Activated T-cell treated with anti-CD3 and anti-CD28 coated beads, Interleukin-2, amount 50 U/mL, for 1 hour (primary cell): ENCODE data around the gene USP3.
"Not testable (repeated sequence)": the region's sequence is repeated elsewhere in the genome, so short reads cannot be mapped to it uniquely, and the experiment has no call there.

Source experiments
- DNase-seq: peaks from one replicate; pipeline ENCODE4 v3.0.0-alpha.2; 2020

Gene USP3

DNA sequence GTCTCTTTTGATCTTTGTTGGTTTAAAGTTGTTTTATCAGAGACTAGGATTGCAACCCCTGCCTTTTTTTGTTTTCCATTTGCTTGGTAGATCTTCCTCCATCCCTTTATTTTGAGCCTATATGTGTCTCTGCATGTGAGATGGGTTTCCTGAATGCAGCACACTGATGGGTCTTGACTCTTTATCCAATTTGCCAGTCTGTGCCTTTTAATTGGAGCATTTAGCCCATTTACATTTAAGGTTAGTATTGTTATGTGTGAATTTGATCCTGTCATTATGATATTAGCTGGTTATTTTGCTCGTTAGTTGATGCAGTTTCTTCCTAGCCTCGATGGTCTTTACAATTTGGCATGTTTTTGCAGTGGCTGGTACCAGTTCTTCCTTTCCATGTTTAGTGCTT is 116.4 kb downstream of the USP3 start:
- DNase-seq: not testable (repeated sequence)

DNA sequence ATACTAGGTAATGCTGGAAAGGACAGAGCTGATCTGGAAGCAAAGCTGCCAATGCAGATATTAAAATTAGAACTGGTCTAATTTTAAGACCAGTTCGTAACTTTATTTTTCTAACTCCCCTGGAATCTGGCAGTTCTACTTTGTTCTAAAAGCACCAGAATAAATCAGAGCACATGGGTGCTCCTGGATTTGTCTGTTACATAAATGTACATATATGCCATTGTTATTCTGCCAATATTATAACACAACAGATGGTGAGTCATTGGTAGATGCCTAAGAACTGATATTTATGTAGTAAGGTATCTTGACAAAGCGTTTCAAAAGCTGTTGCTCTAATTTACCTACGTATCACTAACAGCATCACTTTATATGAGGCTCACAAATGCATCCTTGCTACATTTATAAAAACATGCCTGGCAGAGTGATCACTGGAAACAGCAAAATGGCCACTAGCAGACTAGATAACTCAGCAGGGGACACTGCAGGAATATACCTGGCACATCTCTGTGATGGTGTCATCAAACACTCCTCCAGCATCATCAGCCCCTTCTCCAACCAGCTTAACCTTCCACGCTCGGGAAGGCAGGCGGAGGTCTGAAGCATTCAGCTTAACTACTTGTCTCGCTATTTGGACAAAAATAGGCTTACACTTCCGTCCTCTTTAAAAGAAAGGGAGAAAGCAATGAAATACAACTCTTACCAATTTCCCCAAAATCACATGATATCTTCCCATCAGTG is 119.0 kb downstream of the USP3 start:
- DNase-seq: no peak

DNA sequence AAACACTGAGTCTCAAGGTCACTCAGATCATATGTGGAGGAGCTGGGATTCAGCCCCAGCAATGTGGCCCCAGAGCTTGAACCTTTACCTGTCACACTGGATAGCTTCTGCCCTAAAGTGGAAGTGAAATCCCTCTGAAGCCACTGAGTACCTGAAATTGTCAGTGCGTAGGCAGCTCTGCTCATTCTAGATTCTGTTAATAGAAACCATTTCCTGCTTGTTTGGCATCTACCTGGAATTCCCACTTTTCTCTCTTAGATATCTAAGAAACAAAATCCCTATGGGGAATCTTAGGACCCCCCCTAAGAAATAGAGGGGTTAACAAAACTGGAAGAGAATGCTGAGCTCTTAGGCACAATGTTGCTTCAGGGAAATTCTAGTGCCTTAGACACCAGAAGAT is 122.6 kb downstream of the USP3 start:
- no peak for DNase-seq

DNA sequence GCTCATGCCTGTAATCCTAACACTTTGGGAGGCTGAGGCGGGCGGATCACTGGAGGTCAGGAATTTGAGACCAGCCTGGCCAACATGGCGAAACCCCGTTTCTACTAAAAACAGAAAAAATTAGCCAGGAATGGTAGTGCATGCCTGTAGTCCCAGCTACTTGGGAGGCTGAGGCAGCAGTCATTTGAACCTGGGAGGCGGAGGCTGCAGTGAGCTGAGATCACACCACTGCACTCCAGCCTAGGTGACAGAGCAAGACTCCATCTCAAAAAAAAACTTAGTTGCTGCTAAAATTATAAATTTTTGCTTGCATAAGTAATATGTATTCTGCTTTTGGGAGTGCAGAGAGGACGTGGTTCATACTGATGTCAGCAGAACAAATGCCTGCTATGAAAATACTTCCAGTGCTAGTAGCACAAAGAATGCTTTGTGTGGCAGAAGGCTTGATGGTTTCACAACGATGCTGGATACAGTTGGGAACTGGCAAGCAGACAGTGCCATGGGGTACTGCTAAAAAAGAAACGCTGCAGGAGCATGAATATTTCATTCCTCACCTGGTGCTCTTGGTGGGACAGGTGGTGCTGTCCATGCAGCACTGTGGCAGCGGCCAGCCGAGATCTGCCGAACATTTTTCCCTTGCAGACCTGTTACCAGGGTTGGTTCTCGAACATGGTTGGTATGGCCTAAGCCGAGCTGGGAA is 123.9 kb downstream of the USP3 start:
- DNase-seq: no peak

DNA sequence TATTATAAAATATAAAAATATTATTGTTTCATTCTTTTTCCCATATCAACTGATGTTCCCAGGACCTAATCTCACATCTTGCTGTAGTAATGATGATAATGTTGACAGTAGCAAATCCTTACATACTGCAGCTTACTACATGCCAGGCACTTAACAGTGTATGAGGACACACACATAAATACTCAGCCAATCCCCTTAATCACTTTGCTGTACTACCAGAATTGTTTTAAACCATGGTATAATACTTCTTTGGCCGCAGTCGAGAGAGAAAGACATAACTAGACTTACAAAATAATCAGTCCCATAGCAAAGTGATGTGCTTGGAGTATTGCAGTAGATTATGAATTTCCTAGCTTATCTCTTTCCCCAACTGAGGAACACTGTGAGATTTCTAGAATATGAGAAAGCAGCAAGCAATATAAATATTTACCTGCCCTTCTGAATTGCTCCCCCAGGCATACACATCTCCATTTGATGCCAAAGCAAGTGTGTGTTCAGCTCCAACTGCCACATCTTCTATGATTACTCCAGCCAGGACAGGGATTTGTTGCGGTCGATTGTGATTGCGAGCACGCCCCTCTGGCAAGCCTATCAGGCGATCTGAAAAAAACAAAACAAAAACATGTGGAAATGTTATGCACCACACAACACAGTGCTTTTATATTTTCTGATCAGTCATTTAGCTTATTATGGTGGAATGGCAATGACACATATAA is 125.8 kb downstream of the USP3 start:
- DNase-seq: no peak

DNA sequence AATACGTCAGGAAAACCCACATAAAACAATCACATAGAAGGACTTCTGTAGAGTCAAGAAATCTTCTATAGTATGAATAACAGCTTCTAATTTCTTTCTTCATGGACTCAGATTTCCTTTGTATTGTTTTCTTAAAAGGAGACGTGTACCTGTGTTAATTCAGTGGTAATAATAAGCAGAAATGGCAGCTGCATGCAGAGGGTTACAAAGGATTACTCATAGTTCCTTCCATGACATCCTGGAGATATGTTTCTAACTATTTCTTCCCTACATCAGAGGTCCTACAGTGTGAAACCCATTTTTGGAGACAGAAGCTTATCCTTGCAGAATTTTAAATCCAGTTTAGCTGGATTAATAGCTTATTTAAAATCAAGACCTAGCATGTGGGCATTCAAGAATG is 128.9 kb downstream of the USP3 start:
- DNase-seq: no peak

DNA sequence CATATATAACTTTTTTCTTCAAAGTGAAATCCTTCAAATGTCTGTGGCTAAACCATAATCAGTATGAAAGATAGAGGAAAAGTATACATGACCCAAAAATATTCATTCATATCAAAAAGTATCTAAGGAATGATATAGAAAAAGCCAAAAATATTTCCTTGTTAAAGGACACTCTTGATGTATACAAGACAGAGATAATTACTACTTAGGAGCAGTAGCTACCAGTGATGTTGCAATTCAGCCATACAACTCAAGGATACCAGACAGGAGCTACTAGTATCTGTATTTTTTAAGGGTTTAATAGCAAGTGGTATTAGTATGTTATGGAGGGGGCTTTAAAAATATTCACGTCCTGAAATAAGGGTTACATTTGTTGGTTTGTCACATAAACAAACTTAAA is 129.8 kb downstream of the USP3 start:
- no peak for DNase-seq

DNA sequence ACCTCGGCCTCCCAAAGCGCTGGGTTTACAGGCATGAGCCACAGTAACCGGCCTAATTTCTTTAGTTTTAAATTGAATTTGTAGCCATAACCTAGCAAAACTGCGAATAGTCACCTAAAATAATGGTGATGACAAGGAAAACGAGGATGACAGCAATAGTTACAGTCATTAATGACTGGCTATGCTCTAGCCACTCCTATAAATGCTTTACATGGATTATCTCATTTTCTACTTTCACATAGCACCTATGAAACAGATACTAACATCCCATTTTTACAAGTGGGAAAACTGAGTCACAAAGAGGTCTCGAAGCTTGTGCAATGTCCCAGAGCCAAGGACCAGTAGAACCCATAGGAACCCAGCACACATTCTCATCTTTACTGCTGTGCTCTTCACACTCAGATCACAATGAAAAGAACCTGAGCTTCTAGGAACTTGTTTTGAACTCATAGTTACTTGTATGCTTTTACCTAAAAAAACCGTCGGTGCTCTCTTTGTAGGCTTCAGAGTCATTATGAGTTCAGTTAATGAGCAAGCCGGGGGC is 132.2 kb downstream of the USP3 start:
- DNase-seq: no peak

DNA sequence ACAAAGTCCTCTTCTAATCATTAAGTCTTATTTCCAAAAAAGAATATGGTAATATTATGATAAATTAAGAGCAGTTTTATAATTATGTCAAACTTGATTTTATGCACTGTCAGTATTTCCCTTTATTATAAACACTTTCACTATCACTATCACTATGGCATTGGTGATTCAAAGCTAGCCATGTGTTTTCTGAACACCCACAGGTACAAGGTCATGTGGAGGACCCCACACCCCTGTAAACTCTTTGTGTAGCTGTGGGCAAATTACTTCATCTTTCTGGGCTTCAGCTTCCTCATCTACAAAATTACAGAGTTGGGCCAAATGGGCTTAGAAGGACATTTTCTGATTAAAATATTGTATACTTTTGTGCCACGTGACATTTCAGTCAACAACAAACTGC is 134.4 kb downstream of the USP3 start:
- no peak for DNase-seq

DNA sequence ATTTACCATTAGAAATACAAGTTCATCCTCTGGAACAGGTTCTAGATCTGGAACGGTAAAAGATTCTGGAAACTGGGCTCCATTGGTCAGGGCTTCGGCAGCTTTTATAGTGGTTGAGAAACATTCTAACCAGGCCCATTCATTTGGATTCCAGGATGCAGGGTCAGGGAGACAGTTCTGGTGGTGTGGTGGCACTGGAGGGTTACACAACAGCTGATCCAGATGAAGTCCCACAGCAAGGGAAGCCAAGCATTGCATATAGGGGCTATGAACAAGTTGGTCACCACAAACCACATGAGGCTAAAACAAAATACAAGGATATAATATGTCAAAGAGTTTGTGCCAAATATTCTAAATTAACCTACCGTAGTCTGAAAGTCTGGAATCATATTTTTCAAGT is 135.8 kb downstream of the USP3 start:
- DNase-seq: no peak
